HG02610 (cell line): Measurements from ENCODE around the gene TINAG.
A peak's percentile ranks its signal among the peaks of the same experiment; 100 is the strongest.

Experiments used
- ATAC-seq: cut with Tn5 transposase; IDR thresholded peaks from one replicate; pipeline ENCODE4 v1.9.1; 2021; ENCODE audit warnings: mild to moderate bottlenecking, moderate library complexity; ENCODE audit not compliant: unreplicated experiment

Gene TINAG

DNA sequence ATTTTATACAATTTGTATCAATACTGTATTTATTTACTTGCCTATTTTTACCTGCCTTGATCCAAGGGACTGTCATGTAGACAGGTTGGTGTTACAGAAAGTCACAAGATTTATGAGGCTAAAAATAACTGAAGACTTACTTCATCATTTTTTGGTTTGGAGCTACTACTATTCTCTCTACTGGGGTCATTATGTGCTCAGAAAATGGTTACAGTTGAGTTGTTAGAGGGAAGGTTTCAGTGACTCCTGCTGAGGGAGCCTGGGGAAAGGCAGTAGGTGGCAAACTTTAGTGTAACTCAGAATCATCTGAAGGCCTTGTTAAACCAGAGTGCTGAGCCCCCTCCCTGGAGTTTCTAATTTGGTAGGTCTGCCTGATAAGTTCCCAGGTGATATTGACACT lies 118.8 kb downstream of the TINAG start:
- no peak for ATAC-seq

DNA sequence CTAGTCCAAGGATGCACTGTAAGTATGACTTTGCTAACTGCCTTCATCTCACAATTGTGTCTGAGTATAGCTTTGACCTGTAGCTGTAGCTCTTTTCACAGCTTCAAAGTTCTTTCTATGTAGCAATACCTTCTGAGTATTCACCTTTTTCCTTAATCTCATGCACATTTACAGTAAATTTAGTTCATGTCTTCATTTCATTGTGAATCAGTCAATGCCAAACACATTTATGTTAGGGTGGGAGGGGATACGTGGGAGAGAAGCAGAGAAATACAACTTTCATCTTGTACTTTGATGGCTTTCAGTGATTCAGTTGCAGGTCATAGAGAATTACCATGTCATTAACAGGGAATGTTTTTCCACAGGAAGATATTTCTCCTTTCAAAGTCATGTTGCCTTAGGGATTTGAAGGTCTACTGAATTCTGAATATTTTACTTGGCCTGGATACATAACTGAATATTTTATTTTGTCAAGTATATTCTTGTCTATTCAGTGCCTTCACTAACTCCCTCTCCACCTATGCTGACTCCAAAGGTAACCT lies 119.2 kb downstream of the TINAG start:
- ATAC-seq, result no peak

DNA sequence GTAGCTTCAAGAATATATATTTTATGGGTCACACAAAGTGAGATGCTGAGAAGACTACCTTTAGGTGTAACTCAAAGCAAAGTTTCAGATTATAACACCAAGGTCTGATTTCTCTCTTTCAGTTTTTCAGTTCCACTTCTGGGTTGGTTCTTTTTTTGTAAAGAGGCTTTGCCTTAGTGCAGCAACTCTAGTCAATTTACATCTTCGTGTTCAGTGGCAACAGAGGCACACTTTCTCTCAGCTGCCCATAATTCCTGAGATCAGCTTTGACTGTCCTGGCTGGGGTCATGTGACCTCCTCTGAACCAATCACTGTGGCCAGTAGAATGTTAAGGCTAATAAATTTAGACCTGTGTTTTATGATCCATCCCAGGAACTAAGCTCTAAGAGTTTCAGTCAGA lies 120.2 kb downstream of the TINAG start:
- ATAC-seq, result peak; percentile 73

DNA sequence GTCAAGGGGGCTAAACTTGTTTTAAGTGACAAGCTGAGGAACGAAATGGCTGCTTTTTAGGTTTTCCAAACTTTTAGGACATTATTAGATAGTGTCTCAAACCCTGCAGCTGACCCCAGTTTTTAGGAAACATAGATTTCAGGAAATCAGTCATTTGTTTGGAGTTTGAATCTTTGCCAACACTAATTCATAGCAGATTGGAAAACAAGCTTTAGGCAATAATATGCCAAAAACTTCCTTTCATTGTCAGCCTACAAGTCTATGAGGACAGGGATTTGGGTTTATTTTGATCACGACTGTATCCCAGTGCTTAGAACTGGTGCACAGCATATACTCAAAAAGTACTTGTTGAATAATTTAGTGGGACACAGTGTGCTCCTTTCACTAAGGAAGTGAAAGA lies 123.2 kb downstream of the TINAG start:
- no peak for ATAC-seq
